ENCODE measurements around the gene MIOX.

DNA sequence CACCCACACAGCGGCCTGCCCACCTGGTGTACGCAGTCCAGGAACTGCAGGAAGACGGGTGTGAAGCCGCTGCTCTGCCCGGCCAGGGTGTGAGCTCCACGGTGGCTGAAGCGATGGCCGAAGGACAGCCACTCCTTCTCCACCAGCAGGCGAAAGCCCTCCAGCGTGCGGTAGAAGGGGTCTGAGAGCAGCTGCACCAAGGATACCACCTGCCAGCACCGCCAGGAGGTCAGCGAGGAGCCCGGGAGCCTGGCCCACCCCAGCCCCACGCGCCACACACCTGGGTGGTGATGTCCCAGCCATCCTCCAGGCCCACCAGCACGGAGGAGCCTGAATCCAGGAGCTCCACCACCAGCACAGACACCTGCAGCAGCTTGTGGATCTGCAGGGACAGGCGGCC lies 31.5 kb upstream of the MIOX start:
- TF ChIP-seq ZNF292 (CRISPR knock-in tag; IDR thresholded peaks at IDR 0.05; ENCODE audit: borderline replicate concordance, low read depth) = no peak
- TF ChIP-seq SMAD3 (CRISPR knock-in tag; IDR thresholded peaks at IDR 0.05) = no peak
- TF ChIP-seq BHLHE40 (IDR thresholded peaks at IDR 0.05; ENCODE audit: low read length) = no peak
- no peak for TF ChIP-seq JUN (CRISPR knock-in tag; IDR thresholded peaks at IDR 0.05)
- TF ChIP-seq RELA (CRISPR knock-in tag; IDR thresholded peaks at IDR 0.05) = no peak
- TF ChIP-seq EZH2 (conservative IDR thresholded peaks at IDR 0.05; ENCODE audit: low read depth, low read length) = no peak
- TF ChIP-seq HDAC2 (CRISPR knock-in tag; IDR thresholded peaks at IDR 0.05) = no peak
- no peak for TF ChIP-seq MXI1 (IDR thresholded peaks at IDR 0.05; ENCODE audit: borderline replicate concordance, low read depth, low read length)
